ENCODE results near the gene PCNX3.
"Not testable (repeated sequence)": the region's sequence is repeated elsewhere in the genome, so short reads cannot be mapped to it uniquely, and the experiment has no call there.

The PCNX3 gene

GRCh38 chr11:65655570-65656332, 40.2 kb downstream of the PCNX3 start:
- DNase-seq (ENCODE audit: low read depth), result no peak

- DNase-seq (ENCODE audit: low read depth), result no peak
These were observed 41.9 kb downstream of the PCNX3 start for GRCh38 chr11:65657426-65657825.

DNA sequence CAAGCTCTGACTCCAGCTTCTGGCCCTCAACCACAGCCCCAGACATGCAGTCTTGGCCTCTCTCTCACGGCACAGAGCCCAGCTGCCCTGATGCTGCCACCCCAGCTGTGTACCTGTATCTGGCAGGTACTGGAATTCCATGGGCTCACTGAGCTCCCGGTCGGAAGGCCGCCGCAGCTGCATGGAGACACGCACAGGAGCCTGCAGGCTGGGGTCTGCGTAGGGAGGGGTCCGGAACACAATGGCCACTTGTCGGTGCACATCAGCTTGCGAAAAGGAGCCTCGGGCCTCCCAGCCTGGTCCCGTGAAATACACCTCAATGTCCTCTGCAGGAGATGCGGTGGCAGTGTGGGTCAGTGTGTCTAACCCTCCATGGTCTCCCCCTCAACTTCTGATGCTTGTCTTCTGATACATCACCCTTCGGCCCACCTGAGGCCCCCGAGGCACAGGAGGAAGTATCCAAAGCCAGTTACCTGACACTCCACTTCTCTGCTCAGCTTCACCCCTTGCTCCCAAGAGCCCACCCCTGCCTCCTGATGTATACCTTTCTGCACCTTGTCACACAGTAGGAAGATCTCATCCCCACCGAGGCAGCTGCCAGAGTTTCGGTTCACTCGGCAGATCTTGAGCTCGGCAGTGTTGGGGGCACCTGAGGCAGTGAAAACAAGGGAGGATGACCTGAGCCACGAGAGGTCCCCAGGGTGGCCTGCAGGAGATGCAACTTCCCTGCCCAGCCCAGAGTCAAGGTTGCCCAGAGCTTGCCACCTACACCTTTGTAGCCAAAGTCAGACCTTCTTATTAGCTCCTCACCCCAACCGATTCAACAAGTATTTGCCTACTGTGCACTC, 42.8 kb downstream of the PCNX3 start:
- no peak for DNase-seq (ENCODE audit: low read depth)

DNA sequence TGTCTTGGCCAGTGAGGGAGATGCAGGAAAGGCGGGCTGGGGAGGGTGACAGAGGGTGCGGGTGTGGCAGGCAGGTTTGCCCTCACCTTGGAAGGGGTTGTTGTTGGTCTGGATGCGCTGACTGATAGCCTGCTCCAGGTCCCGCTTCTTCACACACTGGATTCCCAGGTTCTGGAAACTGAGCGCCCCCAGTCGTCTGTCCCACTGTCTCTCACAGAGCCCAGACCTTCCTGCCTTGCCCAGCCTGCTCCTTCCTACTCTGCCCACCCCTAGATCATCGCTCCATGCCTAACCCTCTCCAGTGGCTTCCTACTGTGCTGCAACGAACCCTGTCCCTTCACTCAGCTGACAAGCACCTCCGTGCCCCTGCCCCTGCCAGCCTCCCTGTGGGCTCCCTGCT, 44.5 kb downstream of the PCNX3 start:
- DNase-seq (ENCODE audit: low read depth), result no peak

GRCh38 chr11:65660908-65661307, 45.3 kb downstream of the PCNX3 start:
- not testable (repeated sequence) for DNase-seq (ENCODE audit: low read depth)

DNA sequence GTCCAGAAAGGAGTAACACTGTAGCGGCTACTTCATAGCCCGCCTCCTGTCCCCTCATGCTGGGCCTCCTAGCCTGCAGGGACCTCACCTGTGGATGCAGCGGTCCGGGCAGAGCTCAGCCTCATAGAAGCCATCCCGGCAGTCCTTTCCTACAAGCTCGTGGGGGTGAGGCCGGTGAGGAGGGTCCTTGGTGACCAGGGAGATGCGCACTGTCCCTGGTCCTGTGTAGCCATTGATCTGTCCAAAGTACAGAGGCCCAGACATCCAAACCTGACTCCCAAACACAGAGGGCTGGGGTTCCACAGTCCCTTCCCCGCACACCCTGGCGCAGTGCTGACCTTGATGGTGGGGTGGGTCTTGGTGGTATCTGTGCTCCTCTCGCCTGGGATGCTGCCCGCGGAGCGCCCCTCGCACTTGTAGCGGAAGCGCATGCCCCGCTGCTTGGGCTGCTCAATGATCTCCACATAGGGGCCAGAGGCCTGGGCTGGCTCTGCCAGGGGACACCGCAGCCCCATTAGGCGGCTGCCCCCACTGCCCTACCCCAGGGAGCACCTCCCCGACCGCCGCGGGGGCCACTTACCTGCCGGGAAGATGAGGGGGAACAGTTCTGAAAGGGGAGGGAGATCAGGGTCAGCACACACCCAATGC, 46.1 kb downstream of the PCNX3 start:
- DNase-seq (ENCODE audit: low read depth), result no peak

DNA sequence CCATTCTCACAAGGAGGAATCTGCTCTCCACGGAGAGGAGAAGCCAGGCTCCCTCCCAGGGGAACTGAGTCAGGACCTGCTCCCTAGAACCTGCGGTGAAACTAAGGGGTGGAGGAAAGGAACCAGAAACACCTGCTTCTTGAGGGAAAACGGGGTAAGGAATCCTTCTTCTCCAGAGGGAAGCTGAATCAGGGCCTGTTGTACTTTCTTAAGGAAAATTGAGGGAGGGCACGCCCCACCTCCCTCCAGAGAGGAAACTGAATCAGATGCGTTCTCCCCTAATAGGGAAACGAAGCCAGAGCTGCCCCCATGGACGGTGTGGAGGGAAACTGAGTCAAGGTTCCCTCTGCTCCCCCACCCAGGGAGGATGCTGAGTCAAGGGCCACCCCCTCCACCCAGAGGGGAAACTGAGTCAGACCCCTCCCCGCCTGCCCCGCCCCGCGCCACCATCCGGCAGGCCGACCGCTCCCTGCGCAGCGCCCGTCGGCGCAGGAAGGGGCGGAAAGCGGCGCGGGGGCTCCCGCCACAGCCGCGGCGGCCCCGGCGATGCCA, 46.7 kb downstream of the PCNX3 start:
- DNase-seq (ENCODE audit: low read depth), result no peak

DNA sequence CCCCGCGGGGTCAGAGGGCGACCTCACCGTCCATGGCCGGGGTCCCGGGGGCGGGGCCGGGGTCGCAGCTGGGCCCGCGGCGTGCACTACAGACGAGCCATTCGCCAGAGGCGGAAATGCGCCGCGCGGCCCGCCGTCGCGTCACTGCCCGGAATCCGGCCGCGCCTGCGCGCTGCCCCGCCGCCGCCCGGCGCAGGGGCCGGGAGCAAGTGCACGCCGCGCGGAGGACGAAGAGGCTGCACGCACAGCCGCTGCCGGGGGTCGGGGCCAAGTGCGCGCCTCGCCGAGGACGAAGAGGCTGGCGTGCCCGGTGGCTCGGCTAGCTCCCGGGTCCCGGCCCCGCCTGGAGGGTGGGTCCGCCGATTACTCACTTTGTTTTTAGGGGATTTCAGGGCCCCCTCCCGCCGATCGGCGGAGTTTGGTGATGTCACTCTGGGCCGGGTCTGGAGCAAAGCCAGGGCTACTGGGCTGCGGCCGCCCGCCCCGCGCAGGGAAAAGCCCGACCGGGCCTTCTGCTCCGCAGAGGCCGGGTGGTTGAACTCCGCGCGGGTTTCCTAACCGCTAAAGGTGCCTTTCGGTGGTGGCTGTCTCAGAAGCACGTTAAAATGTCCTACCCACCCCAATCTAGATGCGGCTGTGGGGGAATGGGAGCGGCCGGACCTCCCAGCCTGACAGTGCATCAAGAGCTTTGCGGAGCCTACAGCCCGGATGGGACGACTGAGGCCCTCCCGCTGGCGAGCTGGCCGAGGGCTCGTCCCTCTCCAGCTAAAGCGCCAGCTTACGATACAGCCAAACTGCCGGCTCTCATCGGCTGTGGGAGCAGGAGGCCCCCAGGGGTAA, 47.4 kb downstream of the PCNX3 start, which contains the start of gene RELA:
Gene RELA, minus strand, starts transcription at position 118 of the 840 bp plus-strand sequence. Its CDS starts 84 bp downstream, at position 34.
- peak; percentile 75 for DNase-seq (ENCODE audit: low read depth)

GRCh38 chr11:65663639-65664200, 48.1 kb downstream of the PCNX3 start:
- DNase-seq (ENCODE audit: low read depth), result no peak

- no peak for DNase-seq (ENCODE audit: low read depth)
These were observed 56.7 kb downstream of the PCNX3 start for GRCh38 chr11:65672180-65672860.

DNA sequence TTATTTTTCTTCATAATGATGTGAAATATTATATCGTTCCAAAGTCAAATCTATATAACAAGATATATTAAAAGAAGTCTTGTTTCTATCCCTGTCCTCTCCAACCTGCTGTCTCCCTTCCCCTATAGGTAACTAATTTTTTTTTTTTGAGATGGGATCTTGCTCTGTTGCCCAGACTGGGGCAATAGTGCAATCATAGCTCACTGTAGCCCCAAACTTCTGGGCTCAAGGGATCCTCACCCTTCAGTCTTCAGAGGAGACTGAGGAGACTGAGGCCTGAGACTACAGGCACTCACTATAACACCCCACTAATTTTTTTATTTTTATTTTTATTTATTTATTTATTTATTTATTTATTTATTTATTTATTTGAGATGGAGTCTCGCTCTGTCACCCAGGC, 57.4 kb downstream of the PCNX3 start:
- DNase-seq (ENCODE audit: low read depth), result no peak

- DNase-seq (ENCODE audit: low read depth), result no peak
These were observed 64.7 kb downstream of the PCNX3 start for GRCh38 chr11:65680192-65680743.

DNA sequence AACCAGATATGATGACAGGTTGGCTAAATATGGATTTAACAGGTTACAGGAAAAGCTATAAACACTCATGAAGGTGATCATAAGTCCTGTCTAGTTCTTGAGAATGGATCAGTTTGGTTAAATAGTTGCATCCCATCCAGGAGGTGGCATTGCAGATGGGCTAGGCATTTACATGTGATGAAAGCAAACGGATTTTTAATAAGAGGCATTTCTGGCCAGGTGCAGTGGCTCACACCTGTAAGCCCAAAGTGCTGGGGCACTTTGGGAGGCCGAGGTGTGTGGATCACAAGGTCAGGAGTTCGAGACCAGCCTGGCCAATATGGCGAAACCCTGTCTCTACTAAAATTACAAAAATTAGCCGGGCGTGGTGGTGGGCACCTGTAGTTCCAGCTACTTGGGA, 67.9 kb downstream of the PCNX3 start:
- DNase-seq (ENCODE audit: low read depth), result not testable (repeated sequence)

DNA sequence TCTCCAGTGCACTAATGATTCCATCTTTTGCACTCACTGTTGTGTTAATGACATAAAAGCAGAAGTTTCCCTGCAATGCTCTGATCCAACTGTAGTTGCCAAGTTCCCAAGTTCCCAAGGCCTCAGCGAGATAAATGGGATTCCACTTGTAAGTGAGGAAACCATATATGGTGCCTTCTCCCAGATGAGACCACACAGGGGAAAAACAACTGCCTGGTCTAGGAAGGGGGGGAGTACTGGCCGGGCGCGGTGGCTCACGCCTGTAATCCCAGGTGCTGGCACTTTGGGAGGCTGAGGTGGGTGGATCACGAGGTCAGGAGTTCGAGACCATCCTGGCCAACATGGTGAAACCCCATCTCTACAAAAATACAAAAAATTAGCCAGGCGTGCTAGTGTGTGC, 70.4 kb downstream of the PCNX3 start:
- DNase-seq (ENCODE audit: low read depth), result no peak
